ELR (cell line): Measurements from ENCODE around the gene AKAP14.
"Not testable (repeated sequence)": the region's sequence is repeated elsewhere in the genome, so short reads cannot be mapped to it uniquely, and the experiment has no call there.

Source experiments
- DNase-seq: peaks from one replicate; pipeline ENCODE4 v3.0.0-alpha.2; 2015; ENCODE audit warnings: low read depth

AKAP14 gene

GRCh38 chrX:119895843-119896326 is at the start of gene AKAP14:
TSS of gene AKAP14 (plus strand) at chrX:119895893. CDS start at chrX:119903224, 7,331 bp downstream.
- no peak for DNase-seq

GRCh38 chrX:119852382-119853353 is 43.0 kb upstream of the AKAP14 start, which contains the start of gene UPF3B:
TSS of gene UPF3B (minus strand) at chrX:119852963. CDS start at chrX:119852928, 35 bp downstream.
- DNase-seq, result peak; percentile 98

- DNase-seq, result peak; percentile 29
Observed at GRCh38 chrX:119853444-119853843, 42.2 kb upstream of the AKAP14 start.

- DNase-seq, result peak; percentile 40
Observed at GRCh38 chrX:119870626-119871131, 25.0 kb upstream of the AKAP14 start.

- no peak for DNase-seq
Observed at GRCh38 chrX:119871245-119871598, 24.5 kb upstream of the AKAP14 start.

GRCh38 chrX:119871599-119872395 is 23.9 kb upstream of the AKAP14 start, which contains the start of the genes NDUFA1 and RNF113A:
TSS of gene NDUFA1 (plus strand) at chrX:119871832. CDS start at chrX:119871912, 80 bp downstream.
TSS of gene RNF113A (minus strand) at chrX:119871733. CDS start at chrX:119871613, 120 bp downstream.
- DNase-seq, result peak; percentile 84

GRCh38 chrX:119878740-119879139 is 17.0 kb upstream of the AKAP14 start:
- no peak for DNase-seq

- no peak for DNase-seq
Observed at GRCh38 chrX:119880076-119880475, 15.6 kb upstream of the AKAP14 start.

GRCh38 chrX:119880552-119881437 is 14.9 kb upstream of the AKAP14 start:
- peak; percentile 65 for DNase-seq

GRCh38 chrX:119885554-119886428 is 9.9 kb upstream of the AKAP14 start:
- peak; percentile 28 for DNase-seq

GRCh38 chrX:119887721-119888425 is 7.8 kb upstream of the AKAP14 start:
- DNase-seq, result peak; percentile 75

GRCh38 chrX:119890626-119891025 is 5.1 kb upstream of the AKAP14 start:
- DNase-seq, result not testable (repeated sequence)

GRCh38 chrX:119891961-119892692 is 3.6 kb upstream of the AKAP14 start:
- not testable (repeated sequence) for DNase-seq

GRCh38 chrX:119899125-119899524 is 3.4 kb downstream of the AKAP14 start:
- DNase-seq, result no peak

GRCh38 chrX:119900976-119901375 is 5.3 kb downstream of the AKAP14 start:
- no peak for DNase-seq

- no peak for DNase-seq
Observed at GRCh38 chrX:119916310-119916709, 20.6 kb downstream of the AKAP14 start.

GRCh38 chrX:119917877-119918276 is 22.2 kb downstream of the AKAP14 start:
- DNase-seq, result no peak

- no peak for DNase-seq
Observed at GRCh38 chrX:119919835-119920585, 24.3 kb downstream of the AKAP14 start.
